ENCODE data around the gene ANXA5.

DNA sequence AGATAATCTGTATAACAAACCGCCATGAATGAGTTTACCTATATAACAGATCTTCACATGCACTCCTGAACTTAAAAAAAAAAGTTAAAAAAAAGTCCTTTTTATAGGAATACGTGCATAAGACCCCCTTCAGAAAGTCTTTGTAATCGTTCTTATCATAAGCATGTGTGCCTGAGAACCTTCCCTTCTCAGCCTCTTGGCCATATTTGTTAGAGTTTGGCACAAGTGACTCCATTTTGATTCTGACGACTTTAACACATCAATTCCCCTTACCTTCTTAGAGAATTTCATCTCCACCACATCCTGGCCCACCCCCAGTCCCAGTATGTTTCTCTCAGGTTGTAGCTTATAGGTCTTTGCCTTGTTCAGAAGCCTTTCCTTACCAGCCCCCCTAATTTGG lies 16.0 kb upstream of the ANXA5 start:
- TF ChIP-seq EZH2phosphoT487 (IDR thresholded peaks at IDR 0.05) (no peak), EZH2 (IDR thresholded peaks at IDR 0.05) (no peak)
- TF ChIP-seq, protein P1, sequence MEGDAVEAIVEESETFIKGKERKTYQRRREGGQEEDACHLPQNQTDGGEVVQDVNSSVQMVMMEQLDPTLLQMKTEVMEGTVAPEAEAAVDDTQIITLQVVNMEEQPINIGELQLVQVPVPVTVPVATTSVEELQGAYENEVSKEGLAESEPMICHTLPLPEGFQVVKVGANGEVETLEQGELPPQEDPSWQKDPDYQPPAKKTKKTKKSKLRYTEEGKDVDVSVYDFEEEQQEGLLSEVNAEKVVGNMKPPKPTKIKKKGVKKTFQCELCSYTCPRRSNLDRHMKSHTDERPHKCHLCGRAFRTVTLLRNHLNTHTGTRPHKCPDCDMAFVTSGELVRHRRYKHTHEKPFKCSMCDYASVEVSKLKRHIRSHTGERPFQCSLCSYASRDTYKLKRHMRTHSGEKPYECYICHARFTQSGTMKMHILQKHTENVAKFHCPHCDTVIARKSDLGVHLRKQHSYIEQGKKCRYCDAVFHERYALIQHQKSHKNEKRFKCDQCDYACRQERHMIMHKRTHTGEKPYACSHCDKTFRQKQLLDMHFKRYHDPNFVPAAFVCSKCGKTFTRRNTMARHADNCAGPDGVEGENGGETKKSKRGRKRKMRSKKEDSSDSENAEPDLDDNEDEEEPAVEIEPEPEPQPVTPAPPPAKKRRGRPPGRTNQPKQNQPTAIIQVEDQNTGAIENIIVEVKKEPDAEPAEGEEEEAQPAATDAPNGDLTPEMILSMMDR (IDR thresholded peaks at IDR 0.05), result no peak

All from neural progenitor cell (in vitro differentiated cells).